NCI-H187 treated with DMSO at 0.1 percent for 48 hours (cell line): Measurements from ENCODE around the gene MRPS34.
A peak's percentile ranks its signal among the peaks of the same experiment; 100 is the strongest.

Experiments used
- DNase-seq: peaks from one replicate; lab custom pipeline; 2025; lab: John Stamatoyannopoulos, UW

The MRPS34 gene

DNA sequence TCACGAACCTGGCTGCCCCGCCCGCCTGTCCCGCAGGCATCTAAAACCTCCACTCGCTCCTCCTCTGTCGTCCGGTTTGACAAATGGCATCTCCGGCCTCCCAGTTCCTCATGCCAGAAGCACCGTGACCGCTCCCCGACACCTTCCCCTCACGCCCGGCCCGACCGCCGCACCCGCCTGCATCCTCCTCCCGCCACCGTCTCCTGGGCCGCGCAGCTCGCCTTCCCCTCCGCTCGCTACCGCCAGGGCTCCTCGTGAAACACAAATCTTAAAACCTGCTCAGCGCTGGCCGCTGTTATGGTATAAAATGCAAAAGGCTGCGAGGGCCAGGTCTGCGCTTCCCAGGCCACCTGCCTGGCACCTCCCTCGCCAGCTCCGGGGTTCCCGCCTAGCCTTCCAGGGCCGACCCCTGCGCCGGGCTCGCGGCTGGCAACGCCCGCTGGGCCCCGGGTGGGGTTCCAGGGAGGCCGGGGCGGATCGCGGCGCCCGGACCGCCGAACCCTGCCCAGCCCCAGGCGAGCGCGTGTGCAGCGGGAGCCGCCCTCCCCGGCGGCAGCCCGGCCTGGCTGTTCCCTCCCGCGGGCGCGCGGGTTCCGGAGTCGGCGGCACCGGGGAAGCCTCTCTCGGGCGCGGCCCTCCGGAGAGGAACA lies 8.9 kb upstream of the MRPS34 start:
- DNase-seq, result no peak

DNA sequence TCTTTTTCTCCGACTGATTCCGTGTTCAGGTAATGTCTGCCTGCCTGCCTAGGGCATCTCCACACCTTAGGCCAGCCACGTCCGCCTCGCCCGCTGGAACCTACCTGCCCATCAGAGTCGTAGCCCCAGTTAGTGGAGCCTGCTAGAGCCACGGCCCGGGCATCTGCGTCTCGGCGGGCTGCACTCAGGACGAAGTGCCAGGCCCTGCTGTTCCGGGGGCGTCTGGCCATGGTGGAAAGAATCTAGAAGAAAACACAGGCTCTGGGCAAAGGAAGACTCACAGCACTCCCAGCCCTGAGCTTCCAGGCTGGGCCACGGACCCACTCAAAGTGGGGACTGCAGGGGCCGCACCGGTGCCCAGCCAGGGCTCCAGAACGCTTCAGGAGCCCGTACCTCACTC lies 8.3 kb upstream of the MRPS34 start:
- DNase-seq, result no peak

DNA sequence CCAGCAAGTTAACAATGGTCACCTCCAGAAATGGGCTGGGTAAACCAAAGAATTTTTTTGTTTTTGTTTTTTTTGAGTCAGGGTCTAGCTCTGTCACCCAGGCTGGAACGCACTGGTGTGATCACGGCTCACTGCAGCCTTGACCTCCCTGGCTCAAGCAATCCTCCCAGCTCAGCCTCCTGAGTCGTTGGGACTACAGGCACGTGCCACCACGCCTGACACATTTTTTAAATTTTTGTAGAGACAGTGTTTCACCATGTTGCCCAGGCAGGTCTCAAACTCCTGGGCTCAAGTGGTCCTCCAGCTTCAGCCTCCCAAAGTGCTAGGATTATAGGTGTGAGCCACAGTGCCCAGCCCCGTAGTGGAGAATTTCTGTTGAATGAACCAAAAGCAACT lies 7.7 kb upstream of the MRPS34 start:
- DNase-seq, result no peak

- DNase-seq, result no peak
These were observed 7.1 kb upstream of the MRPS34 start for GRCh38 chr16:1779741-1780676.

GRCh38 chr16:1779234-1779701 lies 6.3 kb upstream of the MRPS34 start:
- no peak for DNase-seq

DNA sequence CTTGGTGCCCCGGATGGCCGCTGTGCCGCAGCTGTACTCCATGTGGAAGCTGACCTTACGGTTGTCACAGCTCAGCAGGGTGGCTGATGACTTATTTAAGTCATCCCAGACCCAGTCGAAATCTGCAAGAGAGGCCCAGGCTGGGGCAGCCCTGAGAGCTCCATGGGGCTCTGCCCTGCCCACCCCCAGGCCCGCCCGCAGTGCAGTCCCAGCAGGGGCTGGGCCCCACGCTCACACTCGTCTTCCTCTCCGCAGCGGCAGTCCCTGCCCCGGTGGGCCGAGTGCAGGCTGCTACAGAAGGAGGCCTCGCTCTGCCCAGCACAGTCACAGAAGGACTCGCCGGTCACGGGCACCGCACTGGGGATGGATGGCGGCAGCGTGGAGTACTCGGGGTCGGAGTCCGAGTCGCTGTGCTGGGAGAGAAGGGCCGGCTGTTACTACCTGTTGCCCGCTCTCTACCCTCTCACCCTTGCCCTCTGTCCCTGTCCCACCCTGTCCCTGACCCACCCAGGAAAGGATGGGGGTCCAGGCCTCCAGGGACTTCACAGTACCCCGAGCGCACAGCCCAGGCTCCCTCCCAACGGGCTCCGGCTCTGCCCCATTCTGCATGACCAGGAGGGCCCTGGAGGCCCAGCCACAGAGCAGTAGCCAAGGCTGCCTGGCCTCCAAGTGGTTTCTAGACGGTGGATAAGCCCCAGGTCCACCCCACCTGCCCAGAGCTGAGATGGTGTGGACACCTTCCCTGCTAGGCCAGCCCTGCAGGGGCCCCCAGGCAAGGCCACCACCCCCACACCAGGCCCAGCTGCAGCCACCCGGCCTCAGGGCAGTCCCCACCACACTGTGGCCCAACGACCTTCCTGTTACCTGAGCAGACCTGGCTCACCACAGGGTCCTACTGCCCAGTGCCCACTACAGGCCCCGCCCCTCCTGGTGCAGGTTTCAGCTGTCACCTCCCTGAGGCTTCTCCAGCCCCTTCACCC lies 5.6 kb upstream of the MRPS34 start:
- DNase-seq, result no peak

GRCh38 chr16:1777375-1778199 lies 4.7 kb upstream of the MRPS34 start:
- DNase-seq, result no peak

DNA sequence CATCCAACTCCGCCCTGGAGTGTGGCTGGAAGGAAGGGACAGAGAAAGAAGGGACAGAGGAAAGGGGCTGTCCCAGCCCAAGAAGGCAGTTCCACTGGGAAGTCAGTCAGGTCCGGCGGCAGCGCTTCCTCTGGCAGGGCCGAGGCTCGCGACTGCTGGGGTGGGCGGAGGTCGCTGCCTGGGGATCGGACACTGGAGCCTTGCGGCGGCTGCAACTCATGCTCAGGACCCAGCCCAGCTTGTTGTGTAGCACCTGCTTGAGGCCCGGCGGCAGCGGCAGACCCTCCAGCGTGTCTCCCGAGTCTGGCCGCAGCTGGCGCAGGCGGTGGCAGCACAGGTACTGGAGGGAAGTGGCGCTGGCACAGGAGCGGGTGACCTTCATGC lies 4.0 kb upstream of the MRPS34 start:
- DNase-seq, result no peak

DNA sequence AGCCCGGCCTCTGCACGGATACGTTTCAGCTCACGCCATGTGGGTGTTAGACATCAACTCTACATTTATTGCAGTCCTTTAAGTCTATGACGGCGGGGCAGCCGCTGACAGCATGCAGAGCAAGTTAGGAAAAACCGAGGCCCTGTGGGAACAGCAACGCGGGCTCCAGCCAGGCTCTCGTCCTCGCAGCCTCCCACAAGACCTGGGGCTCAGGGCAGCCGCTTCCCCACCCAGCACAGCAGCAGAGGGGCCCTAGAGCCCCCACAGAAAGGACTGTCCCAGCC lies 3.7 kb upstream of the MRPS34 start:
- DNase-seq, result no peak

GRCh38 chr16:1775846-1776671 lies 3.1 kb upstream of the MRPS34 start:
- DNase-seq, result no peak

DNA sequence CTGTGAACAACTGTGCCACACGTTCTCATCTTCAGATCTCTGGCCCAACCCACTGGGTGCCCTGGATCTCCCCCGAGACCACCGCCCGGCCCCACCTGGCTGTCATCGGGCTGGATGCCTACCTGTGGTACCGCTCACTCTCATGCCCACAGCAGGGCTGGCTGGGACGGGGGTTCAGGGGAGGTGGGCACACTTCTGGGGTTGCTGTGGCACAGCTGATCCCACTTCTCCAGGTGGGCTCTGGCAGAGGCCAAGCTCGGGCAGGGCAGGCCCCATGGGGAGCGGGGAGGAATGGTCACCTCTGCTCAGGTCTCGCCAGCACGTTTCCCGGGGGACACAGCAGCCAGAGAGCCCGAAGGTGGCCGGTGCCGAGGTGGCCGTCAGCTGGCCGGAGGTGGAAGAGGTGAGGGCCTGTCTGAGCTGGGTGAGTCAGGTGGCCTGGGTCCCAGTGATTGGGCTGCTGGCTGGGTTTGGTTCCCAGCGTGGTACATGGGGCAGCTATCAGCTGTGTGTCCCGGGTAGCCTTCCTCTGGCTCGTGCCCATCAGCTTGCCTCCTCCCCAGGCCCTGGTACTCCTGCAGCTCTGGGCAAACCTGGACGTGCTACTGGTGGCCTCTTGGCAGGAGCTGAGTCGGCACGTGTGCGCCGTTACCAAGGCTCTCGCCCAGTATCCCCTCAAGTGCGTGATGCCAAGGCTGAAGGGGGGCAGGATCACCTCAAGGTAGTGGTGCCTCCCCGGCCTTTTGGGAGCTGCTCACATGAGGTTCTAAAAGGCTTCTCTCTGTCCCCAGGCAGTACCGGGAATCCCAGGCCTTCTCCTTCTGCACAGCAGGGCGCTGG lies 2.3 kb upstream of the MRPS34 start:
- no peak for DNase-seq

- no peak for DNase-seq
These were observed 1.5 kb upstream of the MRPS34 start for GRCh38 chr16:1774448-1774780.

GRCh38 chr16:1773703-1774447 lies 941 bp upstream of the MRPS34 start:
- DNase-seq, result no peak

- no peak for DNase-seq
These were observed 499 bp downstream of the MRPS34 start, which contains the start of gene EME2 for GRCh38 chr16:1772362-1772907. EME2 (plus strand) TSS chr16:1772810; CDS start chr16:1773228, 418 bp downstream.

- DNase-seq, result no peak
These were observed 1.0 kb downstream of the MRPS34 start for GRCh38 chr16:1771864-1772361.

- DNase-seq, result no peak
These were observed 1.6 kb downstream of the MRPS34 start, which contains the start of gene NME3 for GRCh38 chr16:1771188-1771863. NME3 (minus strand) TSS chr16:1771543; CDS start chr16:1771534, 9 bp downstream.

- DNase-seq, result peak; percentile 85
These were observed 2.4 kb downstream of the MRPS34 start for GRCh38 chr16:1770328-1771187.
